Astrocyte of the hippocampus (primary cell): ENCODE measurements around the gene THTPA.
A peak's percentile ranks its signal among the peaks of the same experiment; 100 is the strongest.
"Not testable (repeated sequence)": the region's sequence is repeated elsewhere in the genome, so short reads cannot be mapped to it uniquely, and the experiment has no call there.

ENCODE experiments used
- DNase-seq: peaks from one replicate; pipeline ENCODE4 v3.0.0; 2011; ENCODE audit warnings: low read depth, low spot score

The THTPA gene

GRCh38 chr14:23533652-23534435 is 22.2 kb upstream of the THTPA start:
- DNase-seq, result no peak

GRCh38 chr14:23535943-23536342 is 20.1 kb upstream of the THTPA start:
- no peak for DNase-seq

GRCh38 chr14:23536494-23536893 is 19.6 kb upstream of the THTPA start:
- no peak for DNase-seq

GRCh38 chr14:23536906-23537305 is 19.2 kb upstream of the THTPA start:
- not testable (repeated sequence) for DNase-seq

- no peak for DNase-seq
Observed at GRCh38 chr14:23537351-23538049, 18.6 kb upstream of the THTPA start.

GRCh38 chr14:23538050-23538718 is 17.9 kb upstream of the THTPA start:
- no peak for DNase-seq

- DNase-seq, result no peak
Observed at GRCh38 chr14:23538785-23539184, 17.3 kb upstream of the THTPA start.

- DNase-seq, result peak; percentile 71
Observed at GRCh38 chr14:23539248-23540140, 16.6 kb upstream of the THTPA start.

GRCh38 chr14:23540141-23540469 is 16.0 kb upstream of the THTPA start:
- no peak for DNase-seq

GRCh38 chr14:23542261-23542660 is 13.8 kb upstream of the THTPA start:
- no peak for DNase-seq

GRCh38 chr14:23543403-23543802 is 12.7 kb upstream of the THTPA start:
- DNase-seq, result no peak

- DNase-seq, result peak; percentile 29
Observed at GRCh38 chr14:23544511-23545447, 11.3 kb upstream of the THTPA start.

GRCh38 chr14:23545740-23546365 is 10.2 kb upstream of the THTPA start:
- DNase-seq, result no peak

GRCh38 chr14:23546450-23547035 is 9.5 kb upstream of the THTPA start:
- no peak for DNase-seq

- DNase-seq, result no peak
Observed at GRCh38 chr14:23547924-23548323, 8.1 kb upstream of the THTPA start.

GRCh38 chr14:23548351-23549318 is 7.4 kb upstream of the THTPA start:
- peak; percentile 57 for DNase-seq

- peak; percentile 12 for DNase-seq
Observed at GRCh38 chr14:23550131-23550811, 5.8 kb upstream of the THTPA start.

- DNase-seq, result peak; percentile 39
Observed at GRCh38 chr14:23550812-23551265, 5.2 kb upstream of the THTPA start.
